Ramos (cell line): ENCODE data around the gene PNKP.

Experiments used
- in situ Hi-C: fragments of 300-500 bp; cut with MboI; formaldehyde crosslinking; loops from one replicate; pipeline ENCODE4 v1.14.3; 2022; ENCODE audit warnings: low sequenced_read_pairs; ENCODE audit not compliant: unreplicated experiment

Gene PNKP

DNA sequence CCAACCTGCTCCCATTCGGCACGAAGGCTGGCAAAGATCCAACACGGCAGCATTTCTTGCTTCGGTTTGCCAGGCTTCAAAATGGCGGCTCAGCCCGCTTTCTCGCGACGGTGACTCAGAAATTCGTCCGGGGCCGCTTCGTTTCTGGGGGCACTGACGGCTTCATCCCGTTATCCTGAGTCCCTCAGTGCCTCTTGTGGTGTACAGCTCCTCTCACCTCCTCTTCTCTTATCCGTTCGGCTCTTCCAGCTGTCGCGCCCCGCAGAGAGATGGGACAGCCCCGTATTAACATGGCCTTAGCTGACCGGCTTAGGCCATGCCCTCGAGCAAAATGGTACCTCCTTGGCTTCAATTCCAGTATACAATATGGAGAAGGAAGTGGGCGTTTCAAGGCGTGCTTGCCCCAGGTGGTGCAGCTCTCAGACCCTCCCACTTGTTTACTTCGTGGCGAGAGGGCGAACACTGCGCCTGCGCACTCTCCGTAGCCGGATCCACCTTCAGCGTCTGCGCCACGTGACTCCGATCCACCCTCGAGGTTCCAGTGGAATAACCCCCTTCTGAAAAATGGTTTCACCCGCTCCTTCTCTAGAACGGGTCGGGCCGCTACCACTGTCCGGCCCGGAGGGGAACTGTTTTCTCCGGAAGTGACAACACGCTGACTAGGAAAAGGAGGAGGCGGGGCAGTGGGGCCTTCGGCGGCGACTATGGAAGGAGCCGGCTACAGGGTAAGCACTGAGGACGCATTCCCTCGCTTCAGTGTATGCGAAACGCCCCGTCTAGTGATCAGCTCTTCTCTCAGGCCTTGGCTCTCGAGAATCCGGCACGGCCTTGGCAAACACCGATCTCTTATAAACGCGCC, 9.9 kb upstream of the PNKP start, which contains the start of the genes AKT1S1 and TBC1D17:
TSS of gene AKT1S1 (minus strand) at position 336 of the 859 bp plus-strand sequence. CDS start 4,060 bp downstream, outside the sequence.
TSS of gene TBC1D17 (plus strand) at position 683 of the 859 bp plus-strand sequence. CDS start at position 705, 22 bp downstream.
- in situ Hi-C loops = no loop called here

DNA sequence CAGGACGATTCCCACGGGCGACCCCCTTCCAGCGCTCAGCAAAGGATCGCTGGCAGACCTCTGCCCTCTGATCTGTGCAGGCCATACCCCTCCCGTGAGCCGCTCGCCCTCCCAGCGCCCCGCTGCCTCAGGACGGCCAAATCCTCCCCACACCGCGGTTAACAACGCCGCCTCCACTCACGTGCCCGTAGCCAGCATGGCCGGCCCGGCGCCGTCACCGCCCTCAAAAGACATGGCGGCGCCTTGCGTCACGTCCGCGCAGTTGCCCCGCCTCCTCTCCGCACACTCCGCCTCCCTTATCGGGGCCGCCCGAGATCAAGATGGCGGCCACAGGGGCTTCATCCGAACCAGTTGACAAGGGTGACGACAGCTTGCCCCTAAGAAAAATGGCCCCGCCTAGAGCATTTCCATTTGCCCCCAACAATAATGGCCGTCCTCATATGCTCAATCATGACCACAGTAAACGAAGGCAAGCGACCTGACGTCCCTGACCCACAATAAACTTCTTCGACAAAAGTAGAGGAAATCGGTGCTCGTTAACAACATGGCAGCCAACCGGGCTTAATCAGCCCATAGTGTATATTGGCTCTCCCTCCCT, 9.1 kb upstream of the PNKP start:
- in situ Hi-C loops = no loop called here

DNA sequence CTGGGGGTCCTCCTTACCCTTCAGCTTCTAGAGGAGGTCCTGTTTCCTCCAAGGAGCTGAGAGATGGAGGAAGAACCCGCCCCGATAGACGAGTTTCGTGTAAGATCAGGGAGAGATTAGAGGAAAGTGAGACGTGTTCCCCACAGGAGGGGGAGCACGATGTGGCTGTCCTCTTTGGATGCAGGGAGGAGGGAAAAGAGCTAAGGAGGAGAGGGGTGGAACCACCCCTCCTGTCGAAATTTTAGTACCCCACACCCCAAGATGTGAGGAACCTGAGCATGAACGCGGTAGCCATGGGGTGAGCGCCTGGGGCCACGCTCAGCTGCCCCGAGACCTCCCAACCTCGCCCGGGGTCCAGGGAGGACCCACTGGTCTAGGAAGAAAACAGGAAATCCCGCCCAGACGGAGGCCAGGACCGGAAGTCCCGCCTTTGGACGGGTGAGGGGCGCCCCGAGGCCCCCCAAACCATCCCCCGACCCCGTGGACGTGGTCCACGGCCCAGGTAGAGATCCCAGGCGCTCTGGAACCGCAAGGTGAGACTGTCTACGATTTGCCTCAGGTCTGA, 8.6 kb upstream of the PNKP start:
- in situ Hi-C loops = no loop called here

DNA sequence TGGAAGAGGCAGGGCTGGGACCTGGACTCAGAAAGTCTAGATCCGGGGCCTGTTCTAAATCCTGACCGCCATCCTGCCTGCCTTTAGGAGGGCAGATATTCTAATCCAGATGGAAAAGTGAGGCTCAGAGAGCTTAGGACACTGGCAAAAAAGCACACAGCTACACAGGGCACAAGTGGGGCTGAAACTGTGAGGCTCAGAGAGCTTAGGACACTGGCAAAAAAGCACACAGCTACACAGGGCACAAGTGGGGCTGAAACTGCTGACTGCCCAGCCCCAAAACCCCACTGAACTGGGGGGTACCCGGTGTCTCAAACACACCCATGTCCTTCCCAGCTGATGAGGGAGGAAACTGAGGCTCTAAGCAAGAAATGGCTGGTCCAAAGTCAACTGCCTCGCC, 7.8 kb upstream of the PNKP start:
- in situ Hi-C loops = no loop called here

DNA sequence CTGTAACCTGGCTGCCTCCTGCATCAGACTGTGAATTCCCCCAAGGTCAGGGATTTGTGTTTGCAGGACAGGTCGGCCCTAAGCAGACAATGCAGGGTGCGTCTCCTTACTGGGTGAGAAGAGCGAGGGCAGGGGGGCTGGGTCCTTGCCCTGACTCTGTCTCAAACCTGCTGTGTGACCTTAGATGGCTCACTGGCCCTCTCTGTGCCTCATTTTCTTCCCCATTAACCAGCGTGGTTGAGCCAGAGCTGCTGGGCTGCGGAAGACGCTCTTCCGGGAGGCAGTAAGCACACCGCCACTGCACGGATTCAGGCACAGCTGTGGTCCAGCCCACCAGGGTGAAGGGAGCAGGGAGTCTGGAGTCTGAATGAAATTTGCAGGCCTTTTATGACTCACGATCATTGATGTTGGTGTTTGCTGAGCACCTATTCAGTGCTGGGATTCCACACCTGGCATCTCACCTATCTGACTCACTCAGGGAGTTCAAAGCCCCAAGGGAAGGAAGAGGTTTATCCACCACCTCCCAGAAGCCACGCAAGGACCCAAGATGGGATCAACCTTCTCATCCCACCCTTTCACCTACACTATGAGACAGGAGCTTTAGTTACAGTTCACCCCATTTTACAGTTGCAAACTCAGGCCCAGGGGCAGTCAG, 7.3 kb upstream of the PNKP start:
- in situ Hi-C loops = no loop called here

DNA sequence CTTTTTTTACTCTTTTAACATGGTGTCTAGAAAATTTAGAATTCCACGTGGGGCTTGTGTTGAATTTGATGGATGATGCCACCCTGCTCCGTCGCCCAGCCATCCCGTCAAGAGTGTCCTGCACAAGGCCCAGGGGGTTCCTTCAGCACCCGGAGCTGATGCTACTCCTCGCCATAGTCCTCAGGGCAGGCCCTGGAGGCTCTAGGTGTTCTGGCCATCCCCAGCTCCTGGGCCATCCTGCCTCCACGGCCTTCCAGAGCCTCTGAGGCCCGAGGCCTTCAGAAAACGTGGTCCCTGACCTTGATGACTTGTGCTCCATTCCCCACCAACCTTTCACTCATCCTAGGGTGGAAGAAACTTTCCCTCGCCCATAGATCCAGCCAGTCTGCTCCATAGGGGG, 6.5 kb upstream of the PNKP start:
- in situ Hi-C loops = no loop called here

DNA sequence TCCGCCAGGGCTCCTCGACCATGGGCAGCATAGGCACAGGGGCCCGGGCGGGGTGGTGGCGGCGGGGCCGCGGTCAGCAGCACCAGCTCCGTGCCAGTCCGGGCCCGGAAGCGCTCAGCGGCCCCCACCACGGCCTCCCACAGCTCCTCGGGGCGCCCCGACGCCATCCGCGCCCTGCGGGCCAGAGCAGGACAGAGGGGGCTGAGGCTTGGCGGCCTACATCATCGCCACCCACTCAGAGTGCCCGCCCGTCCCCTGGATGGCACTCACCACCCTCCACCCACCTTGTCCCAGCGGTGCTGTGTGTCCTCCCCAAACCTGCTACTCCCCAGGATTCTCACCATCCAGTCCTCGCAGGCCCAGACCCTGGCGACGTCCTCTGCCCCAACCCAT, 5.7 kb upstream of the PNKP start:
- in situ Hi-C loops = no loop called here

DNA sequence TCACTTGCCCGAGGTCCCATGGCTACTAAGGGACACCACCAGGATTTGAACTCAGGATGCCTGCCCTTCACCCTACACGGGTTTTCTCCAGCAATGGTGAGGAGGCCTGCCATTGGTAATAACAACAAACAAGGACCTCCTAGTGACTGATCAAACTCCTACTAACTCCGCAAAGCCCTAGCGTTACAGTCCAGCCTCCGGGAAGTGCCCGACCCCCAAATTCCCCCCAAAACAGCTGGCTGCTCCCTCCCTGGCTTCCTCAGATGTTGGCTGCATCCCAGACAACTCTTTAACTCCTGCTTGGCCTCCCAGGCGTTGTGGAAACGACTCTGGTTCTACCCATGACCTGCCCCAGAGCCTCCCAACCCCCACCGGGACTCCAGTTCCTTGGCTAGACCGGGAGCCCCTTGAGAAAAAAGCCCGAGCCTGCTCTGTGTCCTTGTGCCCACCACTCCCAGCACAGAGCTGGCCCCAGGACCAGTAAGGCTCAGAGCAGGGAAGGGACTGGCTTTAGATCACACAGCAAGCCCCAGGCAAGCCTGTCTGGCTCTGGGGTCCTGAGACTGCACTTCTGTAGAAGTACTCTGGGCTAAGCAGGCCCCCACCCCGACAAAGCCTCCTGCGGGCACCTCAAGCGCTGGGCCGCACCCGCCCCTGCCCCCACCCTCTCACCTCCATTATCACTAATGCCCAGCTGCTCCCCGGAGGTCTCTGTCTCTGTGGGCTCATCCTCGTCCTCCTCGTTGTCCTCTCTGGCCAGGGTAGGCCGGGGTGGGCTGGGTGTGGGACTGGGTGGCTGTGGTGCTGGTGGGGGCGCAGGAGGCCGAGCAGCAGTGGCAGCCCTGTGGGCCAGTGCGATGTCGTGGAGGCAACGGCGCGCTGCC, 5.1 kb upstream of the PNKP start:
- in situ Hi-C loops = no loop called here

DNA sequence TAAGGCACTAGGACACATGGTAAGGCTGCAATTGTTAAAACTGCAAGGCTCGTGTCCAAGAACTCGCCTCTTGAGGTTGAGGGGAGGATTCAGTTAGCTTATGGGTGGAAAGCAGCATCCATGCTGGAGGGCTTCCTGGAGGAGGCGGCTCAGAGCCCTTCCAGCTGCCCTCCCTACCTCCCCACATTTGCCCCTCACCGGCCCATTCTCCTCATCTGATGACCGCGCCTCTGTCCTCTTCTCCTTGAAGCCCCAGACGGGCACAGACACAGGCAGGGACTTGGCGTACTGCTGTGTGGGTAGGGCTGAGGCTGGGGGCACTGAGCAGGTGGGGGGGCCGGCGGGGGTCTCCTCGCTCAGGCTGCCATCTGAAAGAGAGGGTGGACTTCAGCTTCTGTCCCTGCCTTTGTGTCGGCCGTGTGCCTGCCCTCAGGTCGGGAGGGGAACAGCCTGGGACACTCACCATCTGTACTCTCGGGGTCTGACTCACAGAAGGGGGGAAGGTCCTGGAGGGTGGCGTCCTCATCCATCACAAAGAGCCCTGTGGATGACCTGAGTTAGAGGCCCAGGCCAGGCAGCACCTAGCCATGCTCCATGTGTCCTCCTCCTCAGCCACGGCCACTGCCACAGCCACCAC, 4.1 kb upstream of the PNKP start:
- in situ Hi-C loops = no loop called here

DNA sequence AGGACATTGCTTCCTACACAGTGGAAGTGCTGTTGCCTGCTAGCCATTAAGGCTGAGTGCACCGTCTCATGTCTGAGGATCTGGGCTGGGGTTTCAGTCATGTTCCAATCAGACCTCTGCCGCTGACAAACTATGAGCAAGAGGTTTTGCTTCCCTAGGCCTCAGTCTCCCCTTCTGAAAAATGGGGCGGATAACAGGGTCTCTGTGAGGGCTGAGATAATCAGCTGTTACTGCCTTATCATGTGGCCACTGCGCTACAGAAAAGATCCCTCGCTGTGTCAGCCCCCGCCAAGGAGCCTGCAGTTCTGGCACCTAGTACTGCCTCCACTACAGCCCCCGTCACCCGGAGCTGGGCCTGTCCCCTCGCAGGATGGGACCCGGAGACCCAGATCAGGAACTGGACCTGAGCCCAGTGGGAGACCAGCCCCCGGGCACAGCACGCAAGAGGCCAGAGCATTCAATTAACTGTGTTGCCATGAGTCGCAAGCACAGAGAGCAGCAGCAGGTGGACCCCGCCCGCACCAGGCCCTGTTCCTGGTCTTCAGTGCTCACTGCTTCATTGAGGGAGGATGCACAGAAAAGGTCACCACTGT, 3.0 kb upstream of the PNKP start:
- in situ Hi-C loops = no loop called here

DNA sequence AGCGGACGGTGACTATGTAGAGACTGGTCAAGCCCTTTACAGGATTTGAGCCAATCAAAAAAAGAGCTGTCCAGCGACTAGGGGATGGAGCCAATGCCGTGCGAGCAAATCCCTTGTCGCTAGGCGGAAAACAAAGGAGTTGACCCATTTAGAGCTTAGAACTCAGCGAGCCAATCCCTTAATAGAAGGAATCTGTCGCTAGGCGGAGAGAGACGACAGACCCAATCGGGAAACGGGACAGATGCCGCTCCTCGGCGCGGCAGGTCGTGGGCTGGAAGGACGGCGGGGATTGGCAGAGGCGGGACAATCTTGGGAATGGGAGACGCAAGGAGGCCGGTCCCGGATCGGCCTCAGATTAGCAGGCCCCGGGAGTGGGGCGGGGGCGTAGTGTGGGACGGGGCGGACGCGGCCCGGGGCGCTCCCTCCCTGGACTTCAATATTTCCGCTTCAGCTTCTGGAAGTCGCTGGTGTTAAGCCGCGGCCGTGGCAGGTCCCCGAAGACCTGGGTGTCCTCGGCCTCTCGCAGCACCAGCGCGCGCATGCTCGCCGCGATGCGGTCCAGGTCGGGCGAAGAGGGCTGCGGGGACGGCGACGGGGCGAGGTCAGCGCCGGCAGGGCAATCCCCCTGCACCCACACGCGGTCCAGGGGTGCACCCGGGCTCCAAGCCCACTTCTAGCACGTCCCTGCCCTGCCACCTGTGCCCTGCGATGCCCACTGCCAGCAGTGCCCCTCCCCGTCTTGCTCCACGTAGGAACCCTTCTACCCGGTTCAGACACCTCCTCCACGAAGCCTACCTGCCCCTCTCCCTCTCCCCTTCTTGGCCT, 2.3 kb upstream of the PNKP start:
- in situ Hi-C loops = no loop called here

DNA sequence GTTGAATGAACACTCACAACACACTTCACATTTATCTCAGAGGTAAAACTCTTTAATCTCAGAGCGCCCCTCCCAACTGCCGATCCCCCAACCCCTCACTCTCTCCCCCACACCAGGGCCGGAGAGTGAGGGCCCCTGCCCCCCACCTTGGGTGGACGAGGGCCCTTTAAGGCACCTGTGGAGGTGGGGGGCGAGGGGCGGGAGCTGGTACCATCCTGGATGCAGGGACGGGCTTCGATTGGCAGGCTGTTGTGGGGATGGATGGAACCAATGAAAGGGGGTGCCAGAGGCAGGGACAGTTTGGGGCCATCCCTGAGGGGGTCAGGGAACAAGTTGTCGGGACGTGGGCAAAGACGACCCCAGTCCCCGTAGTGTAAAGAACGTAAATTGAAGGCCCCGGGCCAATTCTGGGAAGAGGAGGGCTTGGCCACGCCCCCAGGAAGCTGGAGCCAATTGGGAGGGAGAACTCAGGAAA, 1.7 kb upstream of the PNKP start:
- in situ Hi-C loops = no loop called here

DNA sequence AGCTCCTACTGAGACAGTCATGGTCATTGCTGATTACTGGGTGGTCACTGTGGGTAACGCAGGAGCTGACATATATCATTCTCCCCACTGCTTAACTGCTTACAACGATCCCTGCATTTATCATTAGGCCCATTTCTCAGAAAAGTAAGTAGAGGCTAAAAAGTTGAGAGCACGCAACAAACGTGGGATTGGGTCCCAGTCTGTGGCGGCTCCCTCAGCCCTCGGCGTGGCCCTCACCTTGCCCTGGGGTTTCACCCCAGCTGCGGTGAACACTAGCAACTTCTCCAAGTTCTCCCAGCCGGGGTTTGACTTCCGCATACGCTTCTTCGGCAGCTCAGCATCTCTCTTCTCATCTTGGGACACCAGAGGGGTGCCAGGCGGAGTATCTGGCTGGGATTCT, 2.5 kb downstream of the PNKP start:
- in situ Hi-C loops = no loop called here

DNA sequence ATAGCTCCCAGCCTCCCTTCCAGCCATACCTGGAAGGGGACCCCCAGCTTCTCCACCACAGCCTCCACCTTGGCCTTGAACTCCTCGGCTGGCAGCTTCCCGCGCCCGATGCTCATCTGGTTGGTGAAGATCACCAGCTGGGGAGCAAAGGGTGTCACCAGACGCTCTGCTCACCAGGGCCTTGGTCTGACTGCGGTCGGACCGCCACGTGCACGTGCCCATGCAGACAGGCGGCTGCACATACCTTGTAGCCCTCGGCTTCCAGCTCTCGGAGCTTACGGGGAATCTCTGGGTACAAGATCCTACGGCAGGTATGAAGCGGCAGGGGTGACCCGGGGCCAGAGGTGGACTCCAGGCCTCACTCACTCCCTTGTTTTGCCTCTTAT, 3.4 kb downstream of the PNKP start:
- in situ Hi-C loops = no loop called here

DNA sequence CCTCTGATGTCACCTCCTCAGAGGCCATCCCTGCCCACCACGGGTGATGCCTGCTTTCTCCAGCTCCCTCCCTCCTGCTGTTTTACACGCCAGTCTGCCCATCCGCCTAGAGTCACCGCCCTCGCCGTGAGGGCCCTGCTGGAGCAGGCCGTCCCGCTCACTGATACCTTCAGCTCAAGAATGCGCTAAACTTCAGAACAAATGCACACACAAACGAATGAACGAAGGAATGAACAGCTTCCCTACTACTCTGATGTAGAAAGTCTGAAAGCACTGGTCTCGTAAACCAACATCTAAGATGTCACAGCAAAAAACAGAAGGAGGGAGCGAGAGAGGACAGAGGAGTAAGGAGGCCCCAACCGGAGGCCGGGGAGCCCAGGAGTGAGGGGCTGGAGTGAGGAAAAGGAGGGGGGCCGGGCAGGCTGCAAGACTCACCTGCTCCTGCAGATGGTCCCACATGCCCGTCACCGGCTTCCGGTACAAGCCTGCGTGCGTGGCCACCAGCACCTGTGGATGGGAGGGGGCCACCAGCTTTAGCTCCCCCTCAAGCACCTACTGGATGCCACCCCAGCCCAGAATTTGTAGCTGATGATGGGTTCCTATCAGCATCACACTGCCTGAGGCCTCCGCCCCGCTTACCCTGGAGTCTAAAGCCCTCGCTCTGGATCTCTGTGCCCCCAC, 4.0 kb downstream of the PNKP start:
- in situ Hi-C loops = no loop called here

DNA sequence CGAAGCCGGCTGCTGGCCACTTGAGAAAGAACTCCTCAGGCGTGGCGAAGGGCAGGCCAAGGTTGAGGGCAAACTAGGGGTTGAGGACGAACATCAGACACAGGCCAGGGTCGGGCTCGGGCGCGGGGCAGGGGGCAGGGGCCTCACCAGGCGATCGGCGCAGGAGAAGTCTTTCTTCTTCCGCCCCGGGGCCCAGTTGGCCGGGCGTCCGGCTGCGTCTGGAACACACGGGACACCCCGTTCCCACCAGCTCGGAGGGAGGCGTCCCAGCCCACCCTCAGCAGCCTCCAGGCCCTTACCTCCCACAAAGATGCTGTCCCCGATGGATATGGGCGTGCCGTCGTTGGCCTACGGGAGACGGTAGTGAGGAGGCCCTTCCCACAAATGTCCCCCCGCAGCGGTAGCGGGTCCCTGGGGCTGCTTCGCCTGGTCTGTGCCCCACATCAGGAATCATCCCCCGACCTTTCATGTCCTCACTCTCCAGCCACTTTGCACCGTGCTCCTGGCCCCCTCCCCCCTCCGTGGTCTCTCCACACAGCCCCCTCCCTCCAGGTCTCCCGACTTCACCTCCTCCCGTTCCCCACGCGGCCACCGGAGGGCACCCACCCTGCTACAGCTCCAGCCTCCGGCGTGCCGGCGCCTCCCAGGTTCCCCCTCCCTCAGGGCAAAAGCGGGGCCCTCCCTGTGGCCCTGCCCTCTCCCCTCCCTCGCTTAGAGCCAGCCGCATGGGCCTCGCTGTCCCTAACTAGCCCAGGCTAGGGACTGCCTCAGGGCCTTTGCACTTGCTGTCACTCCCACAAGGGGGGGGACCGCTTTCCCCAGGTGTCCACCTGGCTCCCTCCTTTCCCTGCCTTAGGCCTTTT, 4.8 kb downstream of the PNKP start:
- in situ Hi-C loops = no loop called here
